Activated CD4-positive, alpha-beta T cell treated with anti-CD3 and anti-CD28 coated beads for 1 hour (primary cell): ENCODE data around the gene DCAF17.
"Not testable (repeated sequence)": the region's sequence is repeated elsewhere in the genome, so short reads cannot be mapped to it uniquely, and the experiment has no call there.

Experiments used
- DNase-seq: peaks from one replicate; pipeline ENCODE4 v3.0.0-alpha.2; 2020

DCAF17 gene

DNA sequence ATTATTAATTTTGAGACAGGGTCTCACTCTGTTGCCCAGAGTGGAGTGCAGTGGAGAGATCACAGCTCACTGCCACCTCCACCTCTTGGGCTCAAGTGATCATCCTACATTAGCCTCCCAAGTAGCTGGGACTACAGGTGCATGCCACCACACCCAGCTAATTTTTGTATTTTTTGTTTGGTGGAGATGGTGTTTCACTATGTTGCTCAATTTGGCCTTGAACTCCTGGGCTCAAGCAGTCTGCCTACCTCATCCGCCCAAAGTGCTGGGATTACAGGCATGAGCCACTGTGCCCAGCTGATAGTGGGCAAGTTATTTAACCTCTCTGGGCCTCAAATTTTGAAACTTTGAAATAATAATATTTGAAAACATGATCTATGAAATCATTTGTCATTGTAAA, 26.5 kb downstream of the DCAF17 start:
- DNase-seq: no peak

DNA sequence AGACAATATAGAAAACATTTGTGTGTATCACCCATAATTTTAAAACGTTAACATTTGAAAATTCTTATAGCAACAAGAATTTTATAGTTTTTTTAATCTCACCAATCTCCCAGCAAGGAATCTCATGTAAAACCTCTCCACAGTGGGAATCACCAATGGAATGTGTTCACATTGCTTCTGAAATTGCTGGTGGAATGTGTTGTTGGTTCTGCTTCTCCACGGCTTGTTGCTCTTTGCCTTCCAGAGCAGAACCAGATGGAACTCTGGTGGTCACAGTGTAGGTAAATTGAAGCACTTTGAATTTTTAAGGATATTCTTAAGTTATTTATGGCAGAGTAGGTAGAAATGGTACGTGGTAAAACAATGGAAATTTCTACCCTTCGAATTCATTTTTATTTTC, 35.1 kb downstream of the DCAF17 start:
- no peak for DNase-seq

DNA sequence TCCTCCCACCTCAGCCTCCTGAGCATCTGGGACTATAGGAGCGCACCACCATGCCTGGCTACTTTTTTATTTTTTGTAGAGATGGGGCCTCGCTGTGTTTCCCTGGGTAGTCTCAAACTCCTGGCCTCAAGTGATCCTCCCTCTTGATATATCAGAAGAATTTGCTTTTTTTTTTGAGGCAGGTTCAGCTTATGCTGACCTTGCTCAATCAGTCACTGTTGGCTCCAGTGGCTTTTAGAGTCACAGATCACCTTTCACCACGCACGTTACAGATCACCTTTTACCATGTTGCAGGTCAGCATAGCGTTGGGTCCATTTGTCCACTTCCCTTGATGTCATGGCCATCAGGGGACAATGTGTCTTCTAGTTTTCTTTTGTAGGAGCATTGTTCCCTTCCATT, 36.1 kb downstream of the DCAF17 start:
- DNase-seq: no peak

DNA sequence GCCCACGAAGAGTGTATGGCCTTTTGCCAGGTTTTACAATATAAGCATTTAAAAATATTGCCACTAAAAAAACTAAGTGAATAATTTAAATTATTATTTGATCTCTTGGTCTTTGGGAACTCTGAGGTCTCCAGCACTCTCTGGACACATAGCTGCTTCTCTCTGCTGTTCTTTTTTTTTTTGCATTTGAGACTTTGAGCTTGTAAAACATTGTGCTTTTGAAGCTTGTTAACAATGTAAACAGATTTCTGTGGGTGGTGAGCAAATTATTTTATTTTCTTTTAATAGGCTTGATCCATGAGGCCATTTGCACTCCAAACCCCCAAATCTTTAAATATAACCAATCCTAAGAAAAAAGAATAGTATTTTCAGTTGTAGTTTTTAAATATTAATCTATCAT, 42.0 kb downstream of the DCAF17 start:
- no peak for DNase-seq

DNA sequence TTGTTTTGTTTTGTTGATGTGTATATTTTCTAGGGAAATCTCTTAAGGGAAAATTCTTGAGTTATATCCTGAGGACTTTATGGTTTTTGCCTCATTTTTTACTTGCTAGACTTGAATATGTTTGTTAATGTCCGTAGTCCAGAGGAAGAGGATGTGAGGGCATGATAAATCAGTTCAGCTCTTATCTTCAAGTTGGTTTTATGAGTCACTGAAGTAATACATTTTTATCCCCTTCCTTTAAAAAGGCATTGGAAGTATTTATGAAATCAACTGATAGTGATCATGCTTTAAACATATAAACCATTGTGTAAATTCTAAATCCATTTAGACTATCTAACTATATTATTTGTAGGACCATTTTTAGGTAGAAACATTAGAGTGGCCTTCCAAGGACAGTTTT, 44.3 kb downstream of the DCAF17 start:
- no peak for DNase-seq

DNA sequence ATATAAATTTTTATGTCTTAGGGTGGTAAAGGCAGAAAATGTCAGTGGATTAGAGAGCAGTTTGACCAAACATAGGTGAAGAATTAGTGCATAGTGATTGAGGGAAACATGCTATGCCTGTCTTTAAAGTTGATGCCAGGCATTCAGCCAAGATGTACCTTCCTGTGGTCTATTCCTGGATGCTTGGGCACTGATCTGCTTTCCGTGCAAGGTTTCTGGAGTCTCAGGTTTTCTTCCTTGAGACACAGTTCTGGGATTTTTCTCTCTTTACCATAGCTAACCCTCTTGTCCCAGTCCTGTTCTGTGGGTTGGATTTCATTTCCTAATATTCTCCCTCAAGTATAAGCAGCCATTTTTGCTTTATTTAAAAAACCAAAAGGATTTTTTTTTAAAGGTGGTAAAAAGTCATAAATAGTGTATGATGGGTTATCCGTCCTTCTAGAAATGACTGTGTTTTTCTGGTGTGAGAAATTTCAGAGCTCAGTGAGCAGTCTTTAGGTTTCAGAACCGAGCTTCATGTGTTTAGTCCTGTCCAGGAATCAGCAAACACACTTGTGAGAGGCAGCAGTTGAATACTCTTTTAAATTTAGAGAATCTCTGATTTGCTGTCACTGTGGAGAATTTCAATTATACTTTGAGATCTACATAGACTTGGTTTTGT, 45.3 kb downstream of the DCAF17 start:
- no peak for DNase-seq

DNA sequence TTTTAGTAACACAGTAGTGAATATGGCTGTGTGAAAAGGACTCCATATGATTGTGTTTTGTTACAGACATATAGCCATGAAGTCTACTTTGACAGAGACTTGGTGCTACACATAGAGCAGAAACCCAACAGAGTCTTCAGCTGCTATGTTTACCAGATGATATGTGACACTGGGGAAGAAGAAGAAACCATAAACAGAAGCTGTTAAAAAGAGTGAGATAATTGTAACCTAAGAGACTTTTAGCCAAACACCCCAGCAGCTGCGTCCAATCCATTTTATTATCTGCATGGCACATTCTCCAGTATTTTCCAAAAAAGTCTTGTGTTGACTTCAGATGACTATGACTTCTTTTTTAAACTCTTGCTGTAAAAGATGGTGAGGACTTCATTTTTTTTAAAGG, 46.9 kb downstream of the DCAF17 start:
- DNase-seq: no peak

DNA sequence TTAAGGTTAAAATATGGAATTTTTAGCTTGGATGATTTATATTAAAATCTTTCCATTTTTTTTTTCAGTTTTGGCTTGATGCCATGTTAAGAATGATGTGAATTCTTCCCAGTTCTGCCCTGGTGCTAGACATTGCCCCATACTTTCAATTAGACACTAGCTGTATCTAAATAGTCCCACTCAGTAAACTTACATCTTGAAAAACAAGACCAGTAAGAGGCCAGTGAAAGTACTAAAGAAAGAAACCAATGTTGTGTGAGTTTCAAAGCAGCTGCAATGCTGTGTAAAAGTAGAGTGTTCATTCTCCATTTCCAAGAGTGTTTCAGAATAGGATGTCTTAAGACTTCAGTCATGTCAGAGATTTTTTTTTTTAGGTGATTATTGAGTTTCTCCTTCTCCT, 48.3 kb downstream of the DCAF17 start:
- no peak for DNase-seq

DNA sequence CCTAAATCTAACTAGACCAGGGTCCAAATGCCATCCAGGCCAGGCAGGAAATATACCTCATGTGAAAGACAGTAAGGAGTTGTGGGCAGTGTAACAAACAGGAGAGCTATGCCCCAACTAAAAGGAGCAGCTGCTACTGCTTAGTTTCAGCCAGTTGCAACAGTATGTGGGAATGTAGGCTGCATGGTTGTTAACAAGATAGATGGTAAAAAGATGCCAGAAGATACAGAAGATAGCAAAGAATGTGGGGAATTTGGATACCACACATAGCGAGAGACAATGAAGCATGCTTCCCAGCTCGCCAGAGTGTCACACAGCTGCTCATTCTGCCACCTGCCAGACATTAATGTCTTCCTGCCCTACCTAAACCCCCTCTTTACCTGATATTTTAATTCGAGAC, 48.9 kb downstream of the DCAF17 start:
- DNase-seq: no peak

DNA sequence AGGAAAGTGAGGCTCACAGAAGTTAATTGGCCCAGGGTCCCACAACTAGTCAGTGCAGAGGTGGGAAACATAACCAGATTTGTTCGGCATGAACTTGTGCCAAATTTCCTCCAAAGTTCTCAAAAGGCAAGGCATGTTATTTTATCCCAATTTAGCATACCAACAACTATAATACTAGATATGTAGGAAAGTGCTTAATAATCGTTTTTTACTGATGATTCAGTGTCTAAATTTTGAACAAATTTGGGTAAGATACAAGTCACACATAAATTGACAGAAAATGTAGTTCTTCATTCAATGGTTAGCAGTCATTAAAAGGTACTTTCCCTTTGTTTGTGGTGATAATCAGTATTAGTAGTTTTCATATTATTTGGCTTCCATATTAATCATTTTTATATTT, 49.8 kb downstream of the DCAF17 start:
- DNase-seq: no peak

DNA sequence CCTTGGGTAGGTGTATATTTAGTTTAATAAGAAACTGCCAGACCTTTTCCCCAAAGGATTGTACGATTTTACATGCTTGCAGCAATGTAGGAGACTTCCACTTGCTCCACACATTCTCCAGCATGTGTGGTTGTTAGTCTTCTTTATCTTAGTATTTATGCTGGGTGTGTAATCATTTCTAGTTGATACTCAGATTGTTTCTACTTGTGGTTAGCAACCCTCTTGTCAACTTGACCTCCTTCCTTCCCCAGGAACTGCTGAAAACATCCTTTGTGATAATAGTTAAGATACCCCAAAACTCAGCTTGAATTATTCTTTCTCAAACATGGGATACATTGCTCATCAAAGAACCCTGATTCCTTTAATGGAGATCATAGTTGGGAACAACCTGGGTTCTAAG, 51.1 kb downstream of the DCAF17 start:
- no peak for DNase-seq

DNA sequence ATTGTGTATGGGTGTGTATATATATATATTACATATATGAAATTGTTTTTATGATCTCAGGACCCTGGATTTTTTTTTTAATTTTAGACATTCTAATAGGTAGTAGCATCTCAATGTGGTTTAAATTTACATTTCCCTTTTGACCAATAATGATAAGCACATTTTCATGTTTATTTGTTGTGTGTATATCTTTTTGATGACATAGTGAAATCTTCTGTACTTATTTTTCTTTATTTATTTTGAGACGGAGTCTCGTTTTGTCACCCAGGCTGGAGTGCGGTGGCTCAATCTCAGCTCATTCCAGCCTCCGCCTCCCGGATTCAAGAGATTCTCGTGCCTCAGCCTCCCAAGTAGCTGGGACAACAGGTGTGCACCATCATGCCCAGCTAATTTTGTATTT, 53.2 kb downstream of the DCAF17 start:
- no peak for DNase-seq

DNA sequence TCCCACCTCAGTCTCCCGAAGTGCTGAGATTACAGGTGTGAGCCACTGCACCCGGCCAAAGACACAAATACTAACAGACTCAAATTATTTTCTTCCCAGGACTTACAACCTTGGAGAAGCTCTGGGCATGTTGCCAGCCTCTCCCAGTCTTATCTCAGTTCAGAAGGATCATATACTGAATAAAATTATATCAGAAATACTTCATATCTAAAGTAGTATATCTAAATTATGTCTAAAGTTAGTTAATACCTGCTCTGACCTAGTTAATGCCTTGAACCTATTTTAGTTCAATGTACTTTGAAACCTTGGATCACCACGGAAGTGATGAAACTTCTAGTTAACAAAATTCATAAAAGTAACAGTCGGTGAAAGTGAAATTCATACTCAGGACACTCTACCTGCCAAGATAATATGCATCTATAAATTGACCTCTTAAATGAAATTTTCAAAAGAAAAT, 53.8 kb downstream of the DCAF17 start:
- DNase-seq: no peak

DNA sequence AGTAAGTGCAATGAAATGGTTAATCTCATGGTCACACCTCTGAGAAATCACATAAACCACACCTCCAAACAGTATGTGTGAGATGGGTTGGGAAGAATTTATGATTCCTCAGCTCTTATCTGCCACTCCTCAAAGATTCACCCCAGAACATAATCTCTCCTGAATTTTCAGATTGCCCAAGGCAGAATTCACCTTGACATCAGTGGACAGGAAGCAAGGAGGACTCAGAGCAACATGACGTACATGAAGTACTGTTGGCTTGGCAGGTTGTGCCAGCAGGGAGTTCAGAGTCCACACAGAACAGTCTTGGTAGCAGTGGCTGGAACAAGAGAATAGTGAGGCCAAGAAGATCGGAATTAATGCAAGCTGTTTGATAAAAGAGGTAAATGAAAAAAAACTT, 56.6 kb downstream of the DCAF17 start:
- DNase-seq: no peak

DNA sequence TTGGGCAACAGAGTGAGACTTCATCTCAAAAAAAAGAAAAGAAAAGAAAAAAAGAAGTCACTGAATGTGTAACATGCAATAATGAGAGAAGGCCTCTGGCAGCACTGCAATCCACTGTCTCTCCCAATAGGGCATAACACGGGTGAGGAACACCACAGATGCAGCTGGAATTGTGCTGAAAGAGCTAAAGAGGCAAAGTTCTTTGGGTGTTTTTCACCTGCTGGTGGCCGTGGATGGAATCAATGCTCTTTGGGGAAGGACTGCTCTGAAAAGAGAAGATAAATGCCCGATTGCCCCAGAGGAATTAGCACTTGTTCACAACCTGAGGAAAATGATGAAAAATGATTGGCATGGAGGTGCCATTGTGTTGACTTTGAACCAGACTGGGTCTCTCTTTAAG, 57.3 kb downstream of the DCAF17 start:
- DNase-seq: no peak

DNA sequence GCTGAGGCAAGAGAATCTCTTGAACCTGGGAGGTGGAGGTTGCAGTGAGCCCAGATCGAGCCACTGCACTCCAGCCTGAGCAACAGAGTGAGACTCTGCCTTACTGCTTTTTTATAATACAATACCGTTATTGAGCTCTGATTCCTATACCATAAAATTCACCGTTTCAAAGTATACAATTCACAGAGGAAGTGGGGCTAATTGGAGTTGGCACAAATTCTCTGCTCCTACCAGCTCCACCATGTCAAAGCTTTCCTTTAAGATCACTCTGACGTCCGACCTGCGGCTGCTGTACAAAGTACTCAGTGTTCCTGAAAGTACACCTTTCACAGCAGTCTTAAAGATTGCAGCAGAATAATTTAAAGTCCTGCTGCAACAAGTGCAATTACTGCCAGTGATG, 58.6 kb downstream of the DCAF17 start:
- DNase-seq: no peak

DNA sequence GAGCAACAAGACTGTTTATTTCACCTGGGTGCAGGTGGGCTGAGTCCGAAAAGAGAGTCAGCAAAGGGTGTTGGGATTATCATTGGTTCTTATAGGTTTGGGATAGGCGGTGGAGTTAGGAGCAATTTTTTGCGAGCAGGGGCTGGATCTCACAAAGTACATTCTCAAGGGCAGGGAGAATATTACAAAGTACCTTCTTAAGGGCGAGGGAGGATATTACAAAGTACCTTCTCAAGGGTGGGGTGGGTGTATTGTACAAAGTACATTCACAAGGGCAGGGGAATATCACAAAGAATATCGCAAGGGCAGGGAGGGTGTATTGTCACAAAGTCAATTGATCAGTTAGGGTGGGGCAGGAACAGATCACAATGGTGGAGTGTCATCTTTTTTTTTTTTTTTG, 63.6 kb downstream of the DCAF17 start:
- not testable (repeated sequence) for DNase-seq

DNA sequence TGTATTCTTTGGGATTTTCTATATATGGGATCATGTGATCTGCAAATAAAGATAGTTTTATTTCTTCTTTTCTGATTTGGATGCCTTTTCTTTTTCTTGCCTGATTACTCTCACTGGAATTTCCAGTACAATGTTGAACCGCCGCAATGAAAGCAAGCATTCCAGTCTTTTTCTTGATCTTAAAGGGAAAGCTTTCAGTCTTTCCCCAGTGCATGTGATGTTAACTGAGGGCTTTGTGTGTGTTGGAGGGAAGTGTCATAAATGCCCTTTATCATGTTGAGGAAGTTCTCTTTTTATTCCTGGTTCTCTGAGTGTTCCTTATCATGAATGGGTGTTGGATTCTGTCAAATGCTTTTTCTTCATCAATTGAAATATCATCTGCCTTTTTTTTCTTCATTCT, 71.3 kb downstream of the DCAF17 start:
- DNase-seq: no peak

DNA sequence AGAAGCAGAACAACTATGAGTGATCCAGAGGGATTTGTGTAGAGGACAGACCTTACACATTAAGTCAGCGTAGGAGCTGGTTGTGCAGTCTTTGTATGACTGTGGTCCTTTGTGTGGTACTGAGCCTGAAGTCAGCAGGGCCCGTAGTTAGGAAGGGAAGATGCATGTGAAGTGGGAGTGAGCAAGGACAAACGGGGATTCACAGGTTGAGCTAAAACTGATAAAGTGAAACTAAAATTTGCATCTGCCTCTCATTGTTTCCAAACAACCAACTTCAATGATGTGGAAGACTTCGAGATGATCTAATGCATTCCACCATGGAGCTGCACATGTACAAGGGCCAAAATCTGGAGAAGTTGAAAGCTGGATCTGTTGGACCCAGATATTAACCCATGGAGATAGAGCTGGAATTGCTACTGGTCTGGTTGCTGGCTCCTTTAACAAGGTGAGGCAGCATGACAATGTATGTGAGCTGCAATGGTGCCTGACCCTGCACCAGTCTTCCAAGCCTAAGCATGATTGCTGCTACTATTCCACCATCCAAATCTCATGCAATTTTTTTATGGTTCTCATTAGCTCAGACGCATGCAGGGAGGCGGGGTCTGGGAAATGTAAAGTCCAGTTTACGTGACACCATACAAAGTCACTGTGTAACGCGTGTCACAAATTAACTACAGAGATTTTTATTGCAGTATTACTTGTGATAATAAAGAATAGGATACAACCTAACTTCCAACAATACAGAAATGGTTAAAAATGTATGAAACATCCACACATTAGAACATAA, 76.1 kb downstream of the DCAF17 start:
- DNase-seq: no peak

DNA sequence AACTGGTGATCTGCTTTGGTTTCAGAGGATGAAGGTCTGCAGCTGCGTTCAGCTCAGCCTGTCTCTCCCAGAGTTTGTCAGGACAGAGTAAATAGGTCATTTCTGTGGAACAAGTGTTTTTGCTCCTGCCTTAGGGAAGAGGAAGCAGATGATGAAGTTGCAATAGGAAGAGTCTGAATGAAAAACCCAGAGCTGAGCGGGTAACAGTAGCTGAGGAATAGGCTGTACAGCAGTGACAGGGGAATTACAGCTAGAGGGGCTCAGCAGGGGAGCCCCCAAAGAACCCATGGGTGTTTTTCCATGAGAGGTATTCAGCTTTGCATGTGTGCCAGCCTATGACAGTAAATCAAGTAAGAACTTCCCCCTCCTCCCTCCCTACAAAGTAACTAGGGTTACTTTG, 78.0 kb downstream of the DCAF17 start:
- no peak for DNase-seq

DNA sequence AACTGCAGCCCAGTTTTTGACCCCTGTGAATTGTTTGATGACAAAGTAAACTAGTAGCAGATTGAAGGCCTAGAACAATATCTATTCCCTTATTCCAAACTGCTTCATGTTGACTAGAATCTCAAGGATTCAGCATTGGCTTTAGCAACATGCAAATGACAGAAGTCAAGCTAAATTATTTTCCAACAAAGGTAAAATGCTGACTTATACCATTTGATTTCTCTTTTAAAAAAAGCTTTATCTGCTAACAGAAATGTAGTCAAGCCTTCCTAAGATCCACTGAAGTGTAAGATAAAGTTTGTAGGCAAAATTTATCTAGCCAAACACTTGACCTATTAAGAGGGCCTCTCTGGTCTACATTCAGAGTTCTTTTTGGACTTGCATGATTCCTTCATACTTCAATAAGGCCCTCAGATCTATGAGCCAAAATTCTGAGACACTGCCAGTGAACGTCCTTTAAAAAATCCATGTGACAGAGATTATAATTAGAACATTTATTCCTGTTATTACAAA, 78.7 kb downstream of the DCAF17 start:
- DNase-seq: no peak

DNA sequence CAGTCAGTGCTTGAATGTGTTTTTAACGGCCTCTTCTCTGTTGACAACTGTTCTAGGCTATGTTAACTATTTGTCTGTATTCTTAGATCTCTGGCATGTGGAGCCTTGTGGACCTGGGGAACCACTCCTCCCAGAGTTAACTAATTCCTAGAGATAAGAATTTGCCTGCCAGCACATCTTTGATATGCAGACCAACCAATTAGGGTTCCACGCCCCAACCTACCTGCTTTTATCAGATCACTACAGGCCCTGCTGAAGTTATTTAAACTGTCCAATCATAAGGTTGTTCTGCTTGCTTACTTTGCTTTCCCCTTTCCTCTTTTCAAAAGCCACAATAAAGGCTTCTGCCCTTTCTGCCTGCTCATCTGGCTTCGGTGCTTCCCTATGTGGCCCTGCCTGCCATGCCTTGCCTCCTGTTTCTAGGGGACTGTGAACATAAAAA, 79.7 kb downstream of the DCAF17 start:
- no peak for DNase-seq

DNA sequence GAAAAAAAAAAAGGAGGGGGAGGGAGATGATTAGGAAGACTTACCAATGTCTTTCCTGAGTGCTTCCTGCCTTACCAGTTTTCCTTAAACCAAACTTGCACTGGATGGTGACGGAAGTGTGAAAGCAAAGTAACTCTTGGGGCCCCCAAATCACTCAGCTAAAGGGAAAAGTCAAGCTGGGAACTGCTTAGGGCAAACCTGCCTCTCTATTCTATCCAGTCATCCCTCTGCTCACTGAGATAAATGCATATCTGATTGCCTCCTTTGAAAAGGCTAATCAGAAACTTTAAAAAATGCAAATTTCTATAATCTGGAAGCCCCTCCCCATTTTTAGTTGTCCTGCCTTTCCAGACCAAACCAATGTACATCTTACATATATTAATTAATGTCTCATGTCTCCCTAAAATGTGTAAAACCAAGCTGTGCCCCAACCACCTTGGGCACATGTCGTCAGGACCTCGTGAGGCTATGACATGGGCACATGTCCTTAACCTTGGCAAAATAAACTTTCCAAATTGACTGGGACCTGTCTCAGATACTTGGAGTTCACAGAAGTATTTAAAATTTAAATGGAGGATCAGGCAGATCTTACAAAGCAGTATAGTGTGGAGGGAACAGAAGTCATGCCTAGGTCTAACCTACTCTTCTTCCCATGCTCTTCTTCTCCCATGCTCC, 81.0 kb downstream of the DCAF17 start:
- no peak for DNase-seq
